Liver (tissue), 9 donors: ENCODE measurements around the gene RBBP6. TPM values are rescaled to one million over a fixed set of nuclear protein-coding genes. Genes with fewer than 3 reads are reported as not detected.

Experiments used
- DNase-seq: peaks from one replicate; pipeline ENCODE4 v3.0.0-alpha.2; 2017; ENCODE audit warnings: low spot score
- H3K27ac ChIP-seq, 2 donors: one replicate each; pipeline ENCODE4 v1.7.0; 2013; ENCODE audit warnings: inconsistent platforms in 2 of 2, low read length in 2 of 2, control low read depth in 1 of 2, low read depth in 1 of 2, mild to moderate bottlenecking in 1 of 2
- H3K27me3 ChIP-seq, 4 donors: one replicate each; pipeline versions ENCODE4 v1.6.1 to v1.7.0; 2013; ENCODE audit warnings: low read length in 3 of 4, inconsistent platforms in 1 of 4, mild to moderate bottlenecking in 1 of 4, moderate library complexity in 1 of 4; ENCODE audit not compliant: control insufficient read depth in 4 of 4, insufficient read depth in 4 of 4
- H3K36me3 ChIP-seq, 4 donors: one replicate each; pipeline versions ENCODE4 v1.6.1 to v1.7.0; 2013; ENCODE audit warnings: low read length in 3 of 4, mild to moderate bottlenecking in 3 of 4, low read depth in 1 of 4, moderate library complexity in 1 of 4; ENCODE audit not compliant: control insufficient read depth in 4 of 4, insufficient read depth in 3 of 4
- H3K4me1 ChIP-seq, 4 donors: one replicate each; pipeline versions ENCODE4 v1.6.1 to v1.7.0; 2013; ENCODE audit warnings: low read length in 3 of 4, mild to moderate bottlenecking in 3 of 4, moderate library complexity in 1 of 4; ENCODE audit not compliant: control insufficient read depth in 4 of 4, insufficient read depth in 4 of 4
- H3K4me3 ChIP-seq, 3 donors: one replicate each; pipeline versions ENCODE4 v1.6.1 to v1.7.0; 2013; ENCODE audit warnings: low read length in 3 of 3, control low read depth in 1 of 3, low read depth in 1 of 3, mild to moderate bottlenecking in 1 of 3
- H3K9ac ChIP-seq, 2 donors: one replicate each; pipeline ENCODE4 v1.7.0; 2013; ENCODE audit warnings: low read length in 2 of 2, mild to moderate bottlenecking in 2 of 2, moderate library complexity in 2 of 2, control low read depth in 1 of 2, low read depth in 1 of 2
- H3K9me3 ChIP-seq, 4 donors: one replicate each; pipeline versions ENCODE4 v1.6.1 to v1.7.0; 2013; ENCODE audit warnings: low read length in 3 of 4; ENCODE audit not compliant: control insufficient read depth in 4 of 4
- CTCF ChIP-seq: fragments of 150-350 bp; IDR thresholded peaks from 2 replicates; pipeline ENCODE4 v1.5.1; 2017; ENCODE audit warnings: improper control_type of control experiment, low read depth, low read length; ENCODE audit not compliant: missing input control
- EGR1 ChIP-seq, 2 donors: IDR thresholded peaks; 2 replicates each; pipeline ENCODE4 v1.6.1; 2016 to 2018; ENCODE audit warnings: antibody characterized with exemption in 2 of 2, low read depth in 2 of 2
- FOXA1 ChIP-seq: IDR thresholded peaks from 2 replicates; pipeline ENCODE4 v1.6.1; 2016; ENCODE audit warnings: antibody characterized with exemption
- FOXA2 ChIP-seq: IDR thresholded peaks from 2 replicates; pipeline ENCODE4 v1.6.1; 2016; ENCODE audit warnings: antibody characterized with exemption
- GABPA ChIP-seq, 2 donors: IDR thresholded peaks in 1 of 2; conservative IDR thresholded peaks in 1 of 2; 2 replicates each; pipeline ENCODE4 v1.6.1; 2016; ENCODE audit warnings: antibody characterized with exemption in 2 of 2, mild to moderate bottlenecking in 1 of 2, moderate library complexity in 1 of 2
- HNF4A ChIP-seq, 2 donors: conservative IDR thresholded peaks; 2 replicates each; pipeline ENCODE4 v1.6.1; 2016; ENCODE audit warnings: antibody characterized with exemption in 2 of 2, mild to moderate bottlenecking in 2 of 2
- HNF4G ChIP-seq: IDR thresholded peaks from 2 replicates; pipeline ENCODE4 v1.6.1; 2016; ENCODE audit warnings: antibody characterized with exemption
- JUND ChIP-seq, 2 donors: IDR thresholded peaks; 2 replicates each; pipeline ENCODE4 v1.6.1; 2016; ENCODE audit warnings: antibody characterized with exemption in 2 of 2
- MAX ChIP-seq: IDR thresholded peaks from 2 replicates; pipeline ENCODE4 v1.6.1; 2016; ENCODE audit warnings: antibody characterized with exemption
- NR2F2 ChIP-seq: IDR thresholded peaks from 2 replicates; pipeline ENCODE4 v1.6.1; 2016; ENCODE audit warnings: antibody characterized with exemption
- RAD21 ChIP-seq, 2 donors: IDR thresholded peaks; 2 replicates each; pipeline ENCODE4 v1.6.1; 2016; ENCODE audit warnings: antibody characterized with exemption in 2 of 2, mild to moderate bottlenecking in 2 of 2
- REST ChIP-seq: IDR thresholded peaks from 2 replicates; pipeline ENCODE4 v1.6.1; 2016; ENCODE audit warnings: antibody characterized with exemption, mild to moderate bottlenecking
- RXRA ChIP-seq, 2 donors: IDR thresholded peaks; 2 replicates each; pipeline ENCODE4 v1.6.1; 2017 to 2018; ENCODE audit warnings: antibody characterized with exemption in 2 of 2, mild to moderate bottlenecking in 1 of 2
- SP1 ChIP-seq: IDR thresholded peaks from 2 replicates; pipeline ENCODE4 v1.6.1; 2018; ENCODE audit warnings: antibody characterized with exemption, mild to moderate bottlenecking
- TAF1 ChIP-seq: conservative IDR thresholded peaks from 2 replicates; pipeline ENCODE4 v1.6.1; 2016; ENCODE audit warnings: antibody characterized with exemption, mild to moderate bottlenecking
- YY1 ChIP-seq: IDR thresholded peaks from 2 replicates; pipeline ENCODE4 v1.6.1; 2016; ENCODE audit warnings: antibody characterized with exemption, mild to moderate bottlenecking
- WGBS: extraction: QIAGEN DNeasy Blood & Tissue Kit; methylation state at CpG from one replicate; pipeline ENCODE4 v1.1.7; 2013; 5-methylcytosine and 5-hydroxymethylcytosine counted together
- polyA plus RNA-seq, 2 donors: library from polyadenylated mRNA; stranded (reverse) in 1 of 2; unstranded in 1 of 2; fragments of 200-250 nt in 1 of 2; fragments of >200 nt in 1 of 2; fragmentation: Nextera tagmentation in 1 of 2; extraction: Ambion mirVana in 1 of 2; gene quantifications; one replicate each; pipeline versions ENCODE4 v1.2.1 to v1.2.3, GENCODE V29; 2013 to 2015
- total RNA-seq, 2 donors: library from RNA; depleted of rRNA; stranded (reverse); fragments of >200 nt; gene quantifications; one replicate each; pipeline ENCODE4 v1.2.3, GENCODE V29; 2014
- TF ChIP-seq, protein P1 (sequence below): IDR thresholded peaks from 2 replicates; pipeline ENCODE4 v1.6.1; 2016; ENCODE audit warnings: antibody characterized with exemption
- TF ChIP-seq, protein P2 (sequence below): IDR thresholded peaks from 2 replicates; pipeline ENCODE4 v1.6.1; 2016; ENCODE audit warnings: antibody characterized with exemption
- donor health status: healthy.
- donor health status: healthy.
- donor health status: healthy.
- donor health status: healthy.
- donor health status: healthy.

RBBP6 gene
- total and polyA plus RNA-seq, 4 donors: 8.1 to 35.8 (median 11.8) TPM

GRCh38 chr16:24610416-24610755 lies 71.0 kb downstream of the RBBP6 start:
- Histone ChIP-seq H3K9me3 (no peaks in the 10 kb centered on the region), H3K4me1 (peaks cover 0 to 8% (median under 1%) of the 10 kb centered on the region in 4 donors), H3K4me3 (no peak overlapping the region), H3K9ac (no peak overlapping the region), H3K27ac (no peak overlapping the region), H3K36me3 (no peaks in the 10 kb centered on the region), H3K27me3 (peaks cover 0 to 8% (median 0%) of the 10 kb centered on the region in 4 donors)
- no peak for TF ChIP-seq GABPA (IDR thresholded peaks at IDR 0.05 in 1 of 2, conservative IDR thresholded peaks at IDR 0.05 in 1 of 2)
- TF ChIP-seq SP1: no peak
- no peak for TF ChIP-seq FOXA2
- TF ChIP-seq RXRA (IDR thresholded peaks at IDR 0.05): no peak
- TF ChIP-seq FOXA1: no peak
- no peak for TF ChIP-seq CTCF
- TF ChIP-seq RAD21 (IDR thresholded peaks at IDR 0.05): no peak
- TF ChIP-seq YY1: no peak
- TF ChIP-seq EGR1 (IDR thresholded peaks at IDR 0.05; ENCODE audit: low read depth in 2 of 2): no peak
- TF ChIP-seq, protein P1, sequence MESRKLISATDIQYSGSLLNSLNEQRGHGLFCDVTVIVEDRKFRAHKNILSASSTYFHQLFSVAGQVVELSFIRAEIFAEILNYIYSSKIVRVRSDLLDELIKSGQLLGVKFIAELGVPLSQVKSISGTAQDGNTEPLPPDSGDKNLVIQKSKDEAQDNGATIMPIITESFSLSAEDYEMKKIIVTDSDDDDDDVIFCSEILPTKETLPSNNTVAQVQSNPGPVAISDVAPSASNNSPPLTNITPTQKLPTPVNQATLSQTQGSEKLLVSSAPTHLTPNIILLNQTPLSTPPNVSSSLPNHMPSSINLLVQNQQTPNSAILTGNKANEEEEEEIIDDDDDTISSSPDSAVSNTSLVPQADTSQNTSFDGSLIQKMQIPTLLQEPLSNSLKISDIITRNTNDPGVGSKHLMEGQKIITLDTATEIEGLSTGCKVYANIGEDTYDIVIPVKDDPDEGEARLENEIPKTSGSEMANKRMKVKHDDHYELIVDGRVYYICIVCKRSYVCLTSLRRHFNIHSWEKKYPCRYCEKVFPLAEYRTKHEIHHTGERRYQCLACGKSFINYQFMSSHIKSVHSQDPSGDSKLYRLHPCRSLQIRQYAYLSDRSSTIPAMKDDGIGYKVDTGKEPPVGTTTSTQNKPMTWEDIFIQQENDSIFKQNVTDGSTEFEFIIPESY: no peak
- no peak for TF ChIP-seq NR2F2
- TF ChIP-seq HNF4A (conservative IDR thresholded peaks at IDR 0.05): no peak
- TF ChIP-seq JUND (IDR thresholded peaks at IDR 0.05): no peak
- no peak for TF ChIP-seq TAF1
- TF ChIP-seq MAX: no peak
- no peak for TF ChIP-seq HNF4G
- TF ChIP-seq REST: no peak
- TF ChIP-seq, protein P2, sequence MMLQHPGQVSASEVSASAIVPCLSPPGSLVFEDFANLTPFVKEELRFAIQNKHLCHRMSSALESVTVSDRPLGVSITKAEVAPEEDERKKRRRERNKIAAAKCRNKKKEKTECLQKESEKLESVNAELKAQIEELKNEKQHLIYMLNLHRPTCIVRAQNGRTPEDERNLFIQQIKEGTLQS: no peak
- no peak for DNase-seq
- WGBS: 5% methylated on average over 13 of the region's 13 CpGs
